Skin epidermis (tissue), 12 donors: ENCODE measurements around the gene ARG2.
A peak's percentile ranks its signal among the peaks of the same experiment; 100 is the strongest.

Source experiments
- H3K27ac ChIP-seq, 21 experiments: fragments of 200-600 bp; sonication (generic) in 11 of 21; one replicate each; pipeline ENCODE4 v1.5.0; 2020; ENCODE audit warnings: mild to moderate bottlenecking in 3 of 21, inconsistent platforms in 2 of 21, moderate library complexity in 2 of 21
- H3K4me3 ChIP-seq, 7 experiments: fragments of 200-600 bp; sonication (generic) in 2 of 7; one replicate each; pipeline ENCODE4 v1.5.0; 2020; ENCODE audit warnings: inconsistent platforms in 2 of 7, mild to moderate bottlenecking in 2 of 7, moderate library complexity in 1 of 7

ARG2 gene

GRCh38 chr14:67630186-67630585, 10.5 kb downstream of the ARG2 start:
- Histone ChIP-seq H3K4me3 (no peak overlapping the region), H3K27ac (no peak overlapping the region)

- no peak overlapping the region for H3K27ac ChIP-seq
Measured at GRCh38 chr14:67630938-67631337, 11.2 kb downstream of the ARG2 start.

GRCh38 chr14:67633451-67634147, 13.9 kb downstream of the ARG2 start:
- H3K27ac ChIP-seq: no peak overlapping the region
- no peak overlapping the region for H3K4me3 ChIP-seq

More at GRCh38 chr14:67630938-67631337, 11.2 kb downstream of the ARG2 start:
- no peak overlapping the region for H3K4me3 ChIP-seq

GRCh38 chr14:67636361-67636919, 16.7 kb downstream of the ARG2 start:
- no peak overlapping the region for H3K4me3 ChIP-seq
- no peak overlapping the region for H3K27ac ChIP-seq

- Histone ChIP-seq H3K4me3 (no peak overlapping the region), H3K27ac (no peak overlapping the region)
Measured at GRCh38 chr14:67638642-67639041, 18.9 kb downstream of the ARG2 start.

GRCh38 chr14:67641480-67641879, 21.8 kb downstream of the ARG2 start:
- H3K4me3 ChIP-seq: no peak overlapping the region
- no peak overlapping the region for H3K27ac ChIP-seq

GRCh38 chr14:67641902-67642749, 22.4 kb downstream of the ARG2 start:
- Histone ChIP-seq H3K4me3 (no peak overlapping the region), H3K27ac (no peak overlapping the region)

- H3K27ac ChIP-seq: no peak overlapping the region
Measured at GRCh38 chr14:67643713-67644112, 24.0 kb downstream of the ARG2 start.

GRCh38 chr14:67644428-67644827, 24.7 kb downstream of the ARG2 start:
- Histone ChIP-seq H3K4me3 (no peak overlapping the region), H3K27ac (no peak overlapping the region)

More at GRCh38 chr14:67643713-67644112, 24.0 kb downstream of the ARG2 start:
- H3K4me3 ChIP-seq: no peak overlapping the region

- H3K27ac ChIP-seq: no peak overlapping the region
- H3K4me3 ChIP-seq: no peak overlapping the region
Measured at GRCh38 chr14:67645414-67645813, 25.7 kb downstream of the ARG2 start.

- no peak overlapping the region for H3K4me3 ChIP-seq
- H3K27ac ChIP-seq: no peak overlapping the region
Measured at GRCh38 chr14:67646131-67646530, 26.4 kb downstream of the ARG2 start.

- Histone ChIP-seq H3K4me3 (no peak overlapping the region), H3K27ac (no peak overlapping the region)
Measured at GRCh38 chr14:67650151-67650550, 30.4 kb downstream of the ARG2 start.

- no peak overlapping the region for H3K4me3 ChIP-seq
- H3K27ac ChIP-seq: no peak overlapping the region
Measured at GRCh38 chr14:67650694-67651093, 31.0 kb downstream of the ARG2 start.

GRCh38 chr14:67652189-67652588, 32.5 kb downstream of the ARG2 start:
- H3K4me3 ChIP-seq: no peak overlapping the region
- no peak overlapping the region for H3K27ac ChIP-seq

GRCh38 chr14:67653651-67654280, 34.0 kb downstream of the ARG2 start:
- H3K4me3 ChIP-seq: no peak overlapping the region
- H3K27ac ChIP-seq: no peak overlapping the region

GRCh38 chr14:67663633-67664032, 43.9 kb downstream of the ARG2 start:
- Histone ChIP-seq H3K4me3 (no peak overlapping the region), H3K27ac (no peak overlapping the region)

- peak overlapping the region in 1 of 21 experiments; percentile 8 for H3K27ac ChIP-seq
- H3K4me3 ChIP-seq: no peak overlapping the region
Measured at GRCh38 chr14:67665868-67666267, 46.1 kb downstream of the ARG2 start.

- no peak overlapping the region for H3K4me3 ChIP-seq
- peak overlapping the region in 3 of 21 experiments; percentile 5 to 48 (median 32) for H3K27ac ChIP-seq
Measured at GRCh38 chr14:67666750-67667449, 47.2 kb downstream of the ARG2 start.

- Histone ChIP-seq H3K27ac (no peak overlapping the region), H3K4me3 (no peak overlapping the region)
Measured at GRCh38 chr14:67668559-67668958, 48.8 kb downstream of the ARG2 start.

GRCh38 chr14:67673451-67673850, 53.7 kb downstream of the ARG2 start:
- Histone ChIP-seq H3K4me3 (peak overlapping the region; percentile 72 to 100 (median 97)), H3K27ac (peak overlapping the region in 12 of 21 experiments; percentile 97 to 100 (median 100))
